Measurements from ENCODE around the gene KCTD17. TPM values are rescaled to one million over a fixed set of nuclear protein-coding genes. Genes with fewer than 3 reads are reported as not detected.

Gene KCTD17
- total and polyA plus RNA-seq, 2 of the 4 experiments (the other 2 are of a cell fraction): 28.3 to 37.3 TPM

DNA sequence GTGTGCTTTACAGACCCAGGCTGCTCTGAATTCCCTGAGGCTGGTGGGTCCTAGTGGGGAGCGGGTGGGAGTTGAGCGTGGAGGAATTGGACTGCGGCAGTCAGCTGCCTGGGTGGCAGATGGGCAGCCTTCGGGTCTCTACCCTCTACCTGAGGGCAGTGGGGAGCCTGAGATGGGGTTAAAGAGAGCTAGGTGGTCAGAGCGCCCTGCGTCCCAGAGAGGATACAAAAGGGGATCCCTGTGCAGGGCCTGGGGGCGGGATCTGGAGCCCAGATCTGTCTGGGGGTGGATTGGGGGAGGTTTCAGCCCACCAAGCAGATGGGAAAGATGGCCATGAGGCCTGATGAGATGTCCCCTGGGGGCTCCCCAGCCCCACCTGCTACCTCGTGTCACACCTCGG, 18.2 kb downstream of the KCTD17 start:
- Histone ChIP-seq H2AK5ac (ENCODE audit: low read depth, low read length) (no peak overlapping the region), H3K79me1 (ENCODE audit: low read depth in 1 of 2, low read length in 2 of 2) (no peaks in the 10 kb centered on the region), H3K9me3 (ENCODE audit: control insufficient read depth, insufficient read depth, low read length) (no peaks in the 10 kb centered on the region), H3K9ac (ENCODE audit: low read depth, low read length) (no peak overlapping the region), H3K56ac (ENCODE audit: extremely low read depth, insufficient read depth, low read length) (no peak overlapping the region), H3K9me1 (ENCODE audit: insufficient read depth, low read length) (no peaks in the 10 kb centered on the region), H3K4ac (ENCODE audit: low read depth, low read length) (no peak overlapping the region), H4K5ac (ENCODE audit: low read depth, low read length) (no peak overlapping the region), H2BK120ac (ENCODE audit: low read depth, low read length) (no peak overlapping the region), H3K27ac (ENCODE audit: insufficient read depth, low read length) (no peak overlapping the region), H3K4me2 (ENCODE audit: low read depth, low read length) (no peak overlapping the region), H2BK15ac (ENCODE audit: low read depth, low read length) (no peak overlapping the region), H3K36me3 (ENCODE audit: control insufficient read depth, insufficient read depth, low read length) (no peaks in the 10 kb centered on the region), H4K8ac (ENCODE audit: low read depth in 2 of 2, low read length in 2 of 2) (no peak overlapping the region), H2BK20ac (ENCODE audit: low read depth, low read length) (no peak overlapping the region), H3K27me3 (ENCODE audit: control insufficient read depth, insufficient read depth, low read length) (peaks cover 35% of the 10 kb centered on the region), H3K18ac (ENCODE audit: low read depth, low read length) (no peak overlapping the region), H3K23ac (ENCODE audit: low read depth, low read length) (no peak overlapping the region), H2AFZ (replicated peaks; ENCODE audit: low read length, poor library complexity) (no peak overlapping the region), H3K4me1 (ENCODE audit: control insufficient read depth, insufficient read depth, low read length) (no peaks in the 10 kb centered on the region), H2AK9ac (replicated peaks; ENCODE audit: low read depth, low read length, poor library complexity) (no peak overlapping the region), H3K14ac (replicated peaks; ENCODE audit: low read depth, low read length) (no peak overlapping the region), H4K20me1 (ENCODE audit: insufficient read depth, low read length) (no peaks in the 10 kb centered on the region), H4K91ac (ENCODE audit: insufficient read depth, low read depth, low read length) (no peak overlapping the region), H2BK5ac (ENCODE audit: low read depth, low read length, poor library complexity, severe bottlenecking) (no peak overlapping the region), H3K4me3 (ENCODE audit: insufficient read depth, low read depth, low read length) (no peak overlapping the region)
- no peak for ATAC-seq (ENCODE audit: low read depth)
- ChIA-PET POLR2A (ENCODE audit: unreplicated experiment) (no interaction called here), CTCF (no interaction called here)
- WGBS, 2 experiments (ENCODE audit: extremely low coverage in 2 of 2, insufficient read length in 1 of 2): no CpG with 5 or more reads among the region's 9 CpGs
- no TSS peak for BruUV-seq (replicated peaks)
- dilution Hi-C loops (cut with HindIII; ENCODE audit: low sequenced_read_pairs, unreplicated experiment): no loop called here
- no peak for DNase-seq
- intact Hi-C loops (cut with micrococcal nuclease): no loop called here
- in situ Hi-C loops (cut with MboI; ENCODE audit: low sequenced_read_pairs): no loop called here
- TF ChIP-seq MAZ (IDR thresholded peaks at IDR 0.05; ENCODE audit: borderline replicate concordance, low read depth, low read length) (no peak), RCOR1 (IDR thresholded peaks at IDR 0.05; ENCODE audit: insufficient replicate concordance, low read length) (no peak), CHD1 (IDR thresholded peaks at IDR 0.05; ENCODE audit: low read depth, low read length) (no peak), MXI1 (IDR thresholded peaks at IDR 0.05; ENCODE audit: borderline replicate concordance, low read depth, low read length) (no peak), BHLHE40 (IDR thresholded peaks at IDR 0.05; ENCODE audit: low read depth, low read length) (no peak), CEBPB (IDR thresholded peaks at IDR 0.05; ENCODE audit: low read depth, low read length) (no peak), FOS (IDR thresholded peaks at IDR 0.05; ENCODE audit: low read depth, low read length) (no peak), NFE2L2 (IDR thresholded peaks at IDR 0.05; ENCODE audit: low read depth, low read length) (no peak), RFX5 (IDR thresholded peaks at IDR 0.05; ENCODE audit: low read depth, low read length) (no peak), MAFK (IDR thresholded peaks at IDR 0.05; ENCODE audit: low read depth, low read length) (no peak), POLR2A (IDR thresholded peaks at IDR 0.05; ENCODE audit: low read depth, low read length) (no peak), RAD21 (IDR thresholded peaks at IDR 0.05; ENCODE audit: low read length) (no peak), SMC3 (IDR thresholded peaks at IDR 0.05; ENCODE audit: low read depth, low read length) (no peak)
- TF ChIP-seq, protein P1, sequence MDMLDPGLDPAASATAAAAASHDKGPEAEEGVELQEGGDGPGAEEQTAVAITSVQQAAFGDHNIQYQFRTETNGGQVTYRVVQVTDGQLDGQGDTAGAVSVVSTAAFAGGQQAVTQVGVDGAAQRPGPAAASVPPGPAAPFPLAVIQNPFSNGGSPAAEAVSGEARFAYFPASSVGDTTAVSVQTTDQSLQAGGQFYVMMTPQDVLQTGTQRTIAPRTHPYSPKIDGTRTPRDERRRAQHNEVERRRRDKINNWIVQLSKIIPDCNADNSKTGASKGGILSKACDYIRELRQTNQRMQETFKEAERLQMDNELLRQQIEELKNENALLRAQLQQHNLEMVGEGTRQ (IDR thresholded peaks at IDR 0.05; ENCODE audit: low read depth, low read length): no peak
- TF ChIP-seq, protein P2, sequence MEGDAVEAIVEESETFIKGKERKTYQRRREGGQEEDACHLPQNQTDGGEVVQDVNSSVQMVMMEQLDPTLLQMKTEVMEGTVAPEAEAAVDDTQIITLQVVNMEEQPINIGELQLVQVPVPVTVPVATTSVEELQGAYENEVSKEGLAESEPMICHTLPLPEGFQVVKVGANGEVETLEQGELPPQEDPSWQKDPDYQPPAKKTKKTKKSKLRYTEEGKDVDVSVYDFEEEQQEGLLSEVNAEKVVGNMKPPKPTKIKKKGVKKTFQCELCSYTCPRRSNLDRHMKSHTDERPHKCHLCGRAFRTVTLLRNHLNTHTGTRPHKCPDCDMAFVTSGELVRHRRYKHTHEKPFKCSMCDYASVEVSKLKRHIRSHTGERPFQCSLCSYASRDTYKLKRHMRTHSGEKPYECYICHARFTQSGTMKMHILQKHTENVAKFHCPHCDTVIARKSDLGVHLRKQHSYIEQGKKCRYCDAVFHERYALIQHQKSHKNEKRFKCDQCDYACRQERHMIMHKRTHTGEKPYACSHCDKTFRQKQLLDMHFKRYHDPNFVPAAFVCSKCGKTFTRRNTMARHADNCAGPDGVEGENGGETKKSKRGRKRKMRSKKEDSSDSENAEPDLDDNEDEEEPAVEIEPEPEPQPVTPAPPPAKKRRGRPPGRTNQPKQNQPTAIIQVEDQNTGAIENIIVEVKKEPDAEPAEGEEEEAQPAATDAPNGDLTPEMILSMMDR (conservative IDR thresholded peaks at IDR 0.05; ENCODE audit: low read depth, low read length): no peak
- TF ChIP-seq, protein P3, sequence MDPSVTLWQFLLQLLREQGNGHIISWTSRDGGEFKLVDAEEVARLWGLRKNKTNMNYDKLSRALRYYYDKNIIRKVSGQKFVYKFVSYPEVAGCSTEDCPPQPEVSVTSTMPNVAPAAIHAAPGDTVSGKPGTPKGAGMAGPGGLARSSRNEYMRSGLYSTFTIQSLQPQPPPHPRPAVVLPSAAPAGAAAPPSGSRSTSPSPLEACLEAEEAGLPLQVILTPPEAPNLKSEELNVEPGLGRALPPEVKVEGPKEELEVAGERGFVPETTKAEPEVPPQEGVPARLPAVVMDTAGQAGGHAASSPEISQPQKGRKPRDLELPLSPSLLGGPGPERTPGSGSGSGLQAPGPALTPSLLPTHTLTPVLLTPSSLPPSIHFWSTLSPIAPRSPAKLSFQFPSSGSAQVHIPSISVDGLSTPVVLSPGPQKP (IDR thresholded peaks at IDR 0.05; ENCODE audit: borderline replicate concordance, low read depth, low read length): no peak

All from IMR-90 (cell line).